NT2/D1 (cell line): ENCODE results near the gene SRGAP2B.
"Not testable (repeated sequence)": the region's sequence is repeated elsewhere in the genome, so short reads cannot be mapped to it uniquely, and the experiment has no call there.

Experiments used
- DNase-seq: peaks from one replicate; pipeline ENCODE4 v3.0.0-alpha.2; 2011; ENCODE audit warnings: low read depth, low spot score
- H3K27me3 ChIP-seq: 2 replicates; pipeline ENCODE4 v1.6.0; 2011; ENCODE audit warnings: mild to moderate bottlenecking; ENCODE audit not compliant: insufficient read length, insufficient read depth
- H3K36me3 ChIP-seq: 2 replicates; pipeline ENCODE4 v1.6.1; 2011; ENCODE audit warnings: mild to moderate bottlenecking, low read length, mixed read lengths; ENCODE audit not compliant: insufficient read depth, insufficient read length
- H3K4me1 ChIP-seq: 2 replicates; pipeline ENCODE4 v1.5.1; 2011; ENCODE audit not compliant: insufficient read depth, insufficient read length
- H3K4me3 ChIP-seq: 2 replicates; pipeline ENCODE4 v1.5.1; 2011; ENCODE audit warnings: low read depth; ENCODE audit not compliant: insufficient read length
- H3K9ac ChIP-seq: 2 replicates; pipeline ENCODE4 v1.6.0; 2011; ENCODE audit warnings: low read depth; ENCODE audit not compliant: insufficient read length
- H3K9me3 ChIP-seq: 2 replicates; pipeline ENCODE4 v1.5.1; 2011; ENCODE audit warnings: mild to moderate bottlenecking, low read length; ENCODE audit not compliant: insufficient read depth

SRGAP2B gene

GRCh38 chr1:145115587-145116493, 20.7 kb upstream of the SRGAP2B start:
- H3K36me3 ChIP-seq, H3K4me3 ChIP-seq, H3K4me1 ChIP-seq, H3K9me3 ChIP-seq, H3K9ac ChIP-seq, H3K27me3 ChIP-seq, DNase-seq: not testable (repeated sequence)

- not testable (repeated sequence) for H3K4me3 ChIP-seq, H3K36me3 ChIP-seq, H3K27me3 ChIP-seq, H3K4me1 ChIP-seq, H3K9ac ChIP-seq, H3K9me3 ChIP-seq, DNase-seq
Observed at GRCh38 chr1:145114560-145115057, 19.5 kb upstream of the SRGAP2B start.

GRCh38 chr1:145112703-145113102, 17.6 kb upstream of the SRGAP2B start:
- not testable (repeated sequence) for H3K27me3 ChIP-seq, H3K36me3 ChIP-seq, H3K4me1 ChIP-seq, H3K9me3 ChIP-seq, DNase-seq, H3K4me3 ChIP-seq, H3K9ac ChIP-seq

GRCh38 chr1:145111674-145112073, 16.5 kb upstream of the SRGAP2B start:
- not testable (repeated sequence) for DNase-seq

GRCh38 chr1:145103294-145103693, 8.2 kb upstream of the SRGAP2B start:
- not testable (repeated sequence) for H3K27me3 ChIP-seq, H3K36me3 ChIP-seq, H3K9me3 ChIP-seq, DNase-seq, H3K4me3 ChIP-seq, H3K4me1 ChIP-seq, H3K9ac ChIP-seq

More at GRCh38 chr1:145111674-145112073, 16.5 kb upstream of the SRGAP2B start:
- H3K4me3 ChIP-seq, H3K9ac ChIP-seq, H3K27me3 ChIP-seq, H3K9me3 ChIP-seq, H3K4me1 ChIP-seq, H3K36me3 ChIP-seq: not testable (repeated sequence)

DNA sequence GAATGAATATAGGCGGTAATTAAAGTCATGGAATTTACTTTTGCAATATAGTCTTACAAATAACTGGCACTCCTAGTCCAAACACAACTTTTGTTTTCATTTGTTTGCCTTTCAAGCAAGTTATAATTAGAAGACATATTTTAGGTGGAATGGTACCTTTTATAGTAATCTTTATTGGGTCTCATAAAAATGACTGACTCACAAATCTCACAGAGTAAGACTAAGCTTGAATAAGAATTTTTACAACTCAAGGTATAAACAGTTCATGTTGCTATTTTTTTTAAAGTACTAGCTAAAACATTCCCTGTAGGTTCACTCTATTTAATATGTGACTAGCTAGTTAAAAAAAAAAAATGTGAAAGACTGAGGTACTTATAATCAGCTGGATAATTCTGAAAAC, 6.6 kb upstream of the SRGAP2B start:
- not testable (repeated sequence) for H3K9me3 ChIP-seq, H3K4me3 ChIP-seq, H3K36me3 ChIP-seq, DNase-seq, H3K27me3 ChIP-seq, H3K4me1 ChIP-seq, H3K9ac ChIP-seq

DNA sequence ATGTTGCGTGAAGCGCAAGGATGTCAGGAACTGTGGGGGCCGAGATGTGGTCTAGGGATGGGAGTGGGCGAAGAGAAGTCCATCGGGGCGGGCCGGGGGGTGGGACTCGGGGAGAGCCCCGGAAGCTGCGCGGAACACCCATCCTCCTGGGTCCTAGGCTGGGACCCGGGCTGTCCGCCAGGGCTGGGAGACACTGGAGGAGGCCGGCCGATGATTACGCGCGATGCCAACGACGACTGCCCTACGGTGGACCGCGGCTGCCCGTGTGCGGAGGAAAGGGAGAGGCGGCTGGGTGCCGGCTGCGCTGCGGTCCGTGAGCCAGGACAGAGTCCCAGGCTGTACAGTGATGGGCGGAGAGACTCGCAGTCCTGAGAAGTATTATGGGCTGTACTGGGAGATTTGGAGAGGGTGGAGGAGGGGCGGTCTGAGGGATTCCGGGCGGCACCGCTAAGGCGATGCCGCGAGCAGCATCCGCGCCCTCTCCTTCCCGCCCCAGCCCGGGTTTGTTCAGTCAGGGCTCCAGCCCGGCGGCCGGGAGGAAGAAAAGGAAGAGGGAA, 395 bp downstream of the SRGAP2B start:
- not testable (repeated sequence) for H3K27me3 ChIP-seq, H3K36me3 ChIP-seq, H3K4me1 ChIP-seq, DNase-seq, H3K9me3 ChIP-seq, H3K9ac ChIP-seq
- H3K4me3 ChIP-seq, result peak overlapping the region; percentile 50

DNA sequence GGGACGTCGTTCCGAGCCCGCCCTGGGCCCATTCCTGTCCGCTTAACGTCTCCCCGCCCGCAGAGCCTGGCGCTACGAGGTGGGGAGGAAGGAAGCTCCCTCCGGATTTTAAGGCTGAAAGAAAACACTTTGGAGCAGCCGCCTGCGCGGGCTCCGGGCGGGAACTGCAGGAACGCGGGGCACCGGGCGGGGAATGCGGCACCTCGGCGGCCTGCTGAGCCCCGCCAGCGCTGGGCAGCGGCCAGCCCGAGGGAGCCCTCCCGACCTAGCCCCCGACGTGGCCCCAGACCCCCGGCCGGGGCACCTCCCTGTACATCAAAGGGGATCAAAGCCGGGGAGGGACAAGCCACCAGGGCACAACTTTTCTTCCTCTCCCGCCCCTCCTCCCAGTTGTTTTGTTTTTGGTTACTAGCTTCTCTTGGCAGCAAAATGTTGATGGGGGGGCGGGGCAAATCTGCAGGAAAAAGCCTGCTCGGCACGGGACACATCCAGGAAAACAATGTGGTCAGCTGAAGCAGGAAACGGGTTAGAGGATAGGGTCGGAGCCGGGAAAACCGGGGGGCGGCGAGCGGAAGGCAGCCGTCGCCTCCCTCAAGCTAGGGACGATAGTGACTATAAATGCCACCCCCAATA, 1.5 kb downstream of the SRGAP2B start:
- not testable (repeated sequence) for H3K27me3 ChIP-seq, H3K36me3 ChIP-seq, DNase-seq, H3K9me3 ChIP-seq, H3K4me1 ChIP-seq, H3K9ac ChIP-seq
- peak overlapping the region; percentile 24 for H3K4me3 ChIP-seq

DNA sequence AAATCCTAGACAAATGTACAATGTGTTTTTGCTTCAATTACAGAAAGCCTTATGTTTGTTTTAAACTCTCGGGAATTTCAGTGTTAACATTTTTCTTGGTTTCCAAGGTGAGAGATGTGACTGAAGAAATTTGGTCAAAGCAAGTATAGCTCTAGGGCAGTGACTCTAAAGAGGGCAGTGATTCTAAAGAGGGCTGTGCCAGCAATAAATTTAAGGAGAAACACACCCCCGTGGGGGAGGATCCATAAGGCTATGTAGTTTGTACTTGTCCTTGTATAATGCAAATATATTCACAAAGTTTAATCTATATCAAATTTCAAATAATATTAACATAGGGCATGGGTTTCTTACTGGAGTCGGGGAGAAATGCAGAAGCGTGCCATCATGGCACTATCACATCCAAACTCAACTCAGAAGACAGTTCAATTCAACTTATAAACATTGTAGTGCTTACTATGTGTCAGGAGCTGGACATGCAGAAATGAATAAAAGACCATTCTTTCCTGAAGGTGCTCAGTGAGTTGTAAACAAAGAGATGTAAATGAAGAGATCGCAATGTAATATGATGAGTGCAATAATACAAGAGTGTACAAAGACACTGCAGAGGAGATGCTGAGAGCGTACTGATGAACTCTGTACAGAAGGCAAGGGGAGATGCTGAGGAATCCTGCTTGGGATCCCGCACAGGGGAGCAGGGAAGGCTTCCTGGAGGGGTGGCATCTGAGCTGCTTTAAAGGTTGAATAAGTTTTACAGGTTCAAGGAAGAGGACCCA, 12.5 kb downstream of the SRGAP2B start:
- not testable (repeated sequence) for H3K27me3 ChIP-seq, H3K4me1 ChIP-seq, DNase-seq, H3K9me3 ChIP-seq, H3K36me3 ChIP-seq, H3K4me3 ChIP-seq, H3K9ac ChIP-seq

DNA sequence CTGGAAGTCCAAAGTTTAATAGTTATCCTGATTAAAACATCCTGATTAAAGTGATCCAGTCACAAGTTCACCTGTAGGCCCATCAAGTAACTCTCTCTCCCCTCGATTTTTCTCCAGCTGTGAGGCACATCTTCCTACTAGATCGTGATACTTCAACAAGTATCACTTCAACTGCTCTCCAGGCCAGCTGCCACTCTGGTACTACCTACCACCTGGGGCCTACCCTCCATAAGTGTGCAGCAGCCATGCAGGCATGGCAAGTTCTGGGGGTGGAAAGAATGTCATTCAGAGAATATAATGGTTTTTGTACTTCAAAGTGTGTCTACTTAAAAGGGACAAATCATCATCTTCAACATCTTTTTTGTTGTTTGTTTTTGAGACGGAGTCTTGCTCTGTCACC, 14.9 kb downstream of the SRGAP2B start:
- H3K9ac ChIP-seq, H3K4me3 ChIP-seq, H3K27me3 ChIP-seq, H3K36me3 ChIP-seq, DNase-seq, H3K9me3 ChIP-seq, H3K4me1 ChIP-seq: not testable (repeated sequence)

GRCh38 chr1:145079737-145080136, 15.4 kb downstream of the SRGAP2B start:
- not testable (repeated sequence) for H3K4me3 ChIP-seq, H3K36me3 ChIP-seq, DNase-seq, H3K4me1 ChIP-seq, H3K9ac ChIP-seq, H3K9me3 ChIP-seq, H3K27me3 ChIP-seq
